CD4-positive, alpha-beta T cell (primary cell): ENCODE results near the gene TPMT. TPM values are rescaled to one million over a fixed set of nuclear protein-coding genes. Genes with fewer than 3 reads are reported as not detected.
"Not testable (repeated sequence)": the region's sequence is repeated elsewhere in the genome, so short reads cannot be mapped to it uniquely, and the experiment has no call there.

Experiments
- ATAC-seq: fragments of 200-7000 bp; cut with Tn5 transposase; one replicate; pipeline ENCODE4 v1.10.0; 2022; ENCODE audit warnings: mild to moderate bottlenecking; ENCODE audit not compliant: poor library complexity
- CTCF ChIA-PET: fragments of 350-600 bp; sonication (Branson Sonifier 250); formaldehyde crosslinking; loops from one replicate; lab custom pipeline; 2021; ENCODE audit warnings: antibody characterized with exemption, inconsistent platforms; lab: Charles Lee
- POLR2A ChIA-PET: fragments of 350-600 bp; sonication (Branson Sonifier 250); formaldehyde crosslinking; loops from one replicate; lab custom pipeline; 2021; ENCODE audit warnings: antibody characterized with exemption, inconsistent platforms; lab: Charles Lee
- DNase-seq, 14 experiments: peaks; one replicate each; pipeline ENCODE4 v3.0.0-alpha.2; 2013 to 2020; ENCODE audit warnings: mixed read lengths in 2 of 14
- H3K27ac ChIP-seq, 2 donors: one replicate each; pipeline versions ENCODE4 v1.5.1 to v1.7.0; 2013; ENCODE audit warnings: low read length in 2 of 2, low read depth in 1 of 2, mild to moderate bottlenecking in 1 of 2
- H3K27me3 ChIP-seq, 2 experiments: 1 replicate in 1 of 2; 2 replicates in 1 of 2; pipeline versions ENCODE4 v1.6.1 to v1.7.0; 2013; ENCODE audit warnings: low read length in 2 of 2, control low read depth in 1 of 2, mild to moderate bottlenecking in 1 of 2, moderate library complexity in 1 of 2; ENCODE audit not compliant: insufficient read depth in 2 of 2, control insufficient read depth in 1 of 2
- H3K36me3 ChIP-seq: one replicate; pipeline ENCODE4 v1.6.1; 2013; ENCODE audit warnings: low read length, control low read depth; ENCODE audit not compliant: insufficient read depth
- H3K4me1 ChIP-seq: one replicate; pipeline ENCODE4 v1.6.1; 2013; ENCODE audit warnings: low read length, control low read depth; ENCODE audit not compliant: insufficient read depth
- H3K4me3 ChIP-seq: one replicate; pipeline ENCODE4 v1.5.1; 2013; ENCODE audit warnings: mild to moderate bottlenecking, low read length, moderate library complexity
- H3K9me3 ChIP-seq, 2 experiments: 1 replicate in 1 of 2; 2 replicates in 1 of 2; pipeline versions ENCODE4 v1.6.1 to v1.7.0; 2013; ENCODE audit warnings: low read length in 2 of 2, mild to moderate bottlenecking in 2 of 2, control low read depth in 1 of 2, moderate library complexity in 1 of 2; ENCODE audit not compliant: control insufficient read depth in 1 of 2, insufficient read depth in 1 of 2
- H3K27ac Mint-ChIP-seq: one replicate; pipeline ENCODE4 v1.8.0; 2020; ENCODE audit warnings: mixed read lengths
- H3K27me3 Mint-ChIP-seq: one replicate; pipeline ENCODE4 v1.8.0; 2021; ENCODE audit warnings: mixed read lengths
- H3K36me3 Mint-ChIP-seq: one replicate; pipeline ENCODE4 v1.8.0; 2021; ENCODE audit warnings: low read depth, mixed read lengths
- H3K4me1 Mint-ChIP-seq: one replicate; pipeline ENCODE4 v1.8.0; 2021; ENCODE audit warnings: low read depth, mixed read lengths
- H3K4me3 Mint-ChIP-seq: one replicate; pipeline ENCODE4 v1.8.0; 2020; ENCODE audit warnings: mild to moderate bottlenecking, mixed read lengths
- H3K9me3 Mint-ChIP-seq: one replicate; pipeline ENCODE4 v1.8.0; 2020; ENCODE audit warnings: mixed read lengths
- CTCF ChIP-seq: fragments of 200-600 bp; IDR thresholded peaks from one replicate; pipeline ENCODE4 v1.8.0; 2022; ENCODE audit warnings: antibody characterized with exemption, mild to moderate bottlenecking
- intact Hi-C, 2 experiments: fragments of 100-400 bp; cut with DNase I in 1 of 2; cut with micrococcal nuclease in 1 of 2; formaldehyde crosslinking; loops; one replicate each; pipeline versions ENCODE4 v1.15.1 to v1.9.0; 2023 to 2025; cut with DNase I, micrococcal nuclease
- total RNA-seq, 174 experiments: library from RNA in 2 of 174; stranded (reverse) in 2 of 174; gene quantifications; one replicate each; pipeline ENCODE4 v1.2.3 and lab custom pipeline; 2021 to 2026

TPMT gene
- total RNA-seq, 2 experiments from 2014 or later, result 3.2 to 3.3 TPM

- Mint-ChIP-seq H3K27me3 (no peaks in the 10 kb centered on the region), H3K4me1 (peaks cover 32% of the 10 kb centered on the region), H3K9me3 (no peaks in the 10 kb centered on the region), H3K36me3 (peaks cover 17% of the 10 kb centered on the region), H3K27ac (peak within 1 kb of the TSS; percentile 95), H3K4me3 (peak within 1 kb of the TSS; percentile 98)
- CTCF ChIA-PET, result interaction anchor here (0.9 kb wide), 1 partner anchor 91 kb away, joined by 3 read pairs; no protein-coding TSS in a partner anchor
- ATAC-seq (peak; percentile 92), DNase-seq (peak; percentile 97 to 99 (median 98))
- Histone ChIP-seq H3K36me3 (peaks cover 4% of the 10 kb centered on the region), H3K4me3 (peak within 1 kb of the TSS; percentile 99), H3K27me3 (no peaks in the 10 kb centered on the region), H3K4me1 (peaks cover 18% of the 10 kb centered on the region), H3K9me3 (no peaks in the 10 kb centered on the region), H3K27ac (peak within 1 kb of the TSS; percentile 88 to 92)
- intact Hi-C loops, result loop anchor here (1.0 to 10.0 kb wide), 6 partner anchors 108 to 1391 kb away; partner anchors contain the start of genes ATXN1 (in 1 of the 2), DEK (in 1 of the 2), FAM8A1 (in 1 of the 2) and NUP153 (in 1 of the 2)
- no peak for TF ChIP-seq CTCF
- POLR2A ChIA-PET, result interaction anchor here (0.6 to 1.6 kb wide), 8 partner anchors 11 to 555 kb away, joined by 3 to 6 read pairs (median 4); partner anchors contain the start of genes DEK, FAM8A1 and NUP153
Measured at GRCh38 chr6:18155150-18155863, 430 bp upstream of the TPMT start, which contains the start of gene KDM1B. Gene KDM1B (plus strand): TSS chr6:18155422. CDS start chr6:18159896, 4,474 bp downstream.

GRCh38 chr6:18153311-18153703 is 1.6 kb downstream of the TPMT start:
- CTCF ChIA-PET, result no interaction called here
- Mint-ChIP-seq H3K4me3 (peak overlapping the region; percentile 51), H3K4me1 (peaks cover 32% of the 10 kb centered on the region), H3K27ac (peak overlapping the region; percentile 58), H3K27me3 (no peaks in the 10 kb centered on the region), H3K36me3 (peaks cover 20% of the 10 kb centered on the region), H3K9me3 (no peaks in the 10 kb centered on the region)
- POLR2A ChIA-PET, result no interaction called here
- H3K36me3 ChIP-seq, result peaks cover 6% of the 10 kb centered on the region
- no peak overlapping the region for H3K4me3 ChIP-seq
- no peak for ATAC-seq
- H3K27me3 ChIP-seq, result no peaks in the 10 kb centered on the region
- no peak for DNase-seq
- H3K27ac ChIP-seq, result no peak overlapping the region
- TF ChIP-seq CTCF, result no peak
- peaks cover 18% of the 10 kb centered on the region for H3K4me1 ChIP-seq
- intact Hi-C loops, result loop anchor here (5.0 to 10.0 kb wide), 4 partner anchors 234 to 1389 kb away; partner anchors contain the start of genes ATXN1 (in 1 of the 2) and RNF144B (in 1 of the 2)
- H3K9me3 ChIP-seq, result no peaks in the 10 kb centered on the region

- Mint-ChIP-seq H3K9me3 (no peaks in the 10 kb centered on the region), H3K4me1 (peaks cover 32% of the 10 kb centered on the region), H3K4me3 (no peak overlapping the region), H3K27ac (no peak overlapping the region), H3K27me3 (no peaks in the 10 kb centered on the region), H3K36me3 (peaks cover 34% of the 10 kb centered on the region)
- Histone ChIP-seq H3K9me3 (no peaks in the 10 kb centered on the region), H3K4me3 (no peak overlapping the region), H3K4me1 (peaks cover 18% of the 10 kb centered on the region), H3K27ac (no peak overlapping the region), H3K27me3 (no peaks in the 10 kb centered on the region), H3K36me3 (peaks cover 17% of the 10 kb centered on the region)
- no peak for TF ChIP-seq CTCF
- ChIA-PET CTCF (no interaction called here), POLR2A (no interaction called here)
- no peak for DNase-seq
- intact Hi-C loops, result loop anchor here (5.0 to 10.0 kb wide), 4 partner anchors 236 to 1387 kb away; partner anchors contain the start of genes ATXN1 (in 1 of the 2) and RNF144B (in 1 of the 2)
- ATAC-seq, result no peak
Measured at GRCh38 chr6:18151801-18152200, 3.1 kb downstream of the TPMT start.

- Histone ChIP-seq H3K36me3 (peaks cover 20% of the 10 kb centered on the region), H3K4me1 (peaks cover 15% of the 10 kb centered on the region)
- POLR2A ChIA-PET, H3K27me3 ChIP-seq, H3K27ac Mint-ChIP-seq, H3K27ac ChIP-seq, H3K9me3 Mint-ChIP-seq, H3K4me3 Mint-ChIP-seq, DNase-seq, H3K27me3 Mint-ChIP-seq, CTCF ChIA-PET, ATAC-seq, H3K4me3 ChIP-seq, H3K9me3 ChIP-seq: not testable (repeated sequence)
- intact Hi-C loops, result loop anchor here (5.0 to 10.0 kb wide), 4 partner anchors 236 to 1387 kb away; partner anchors contain the start of genes ATXN1 (in 1 of the 2) and RNF144B (in 1 of the 2)
- peaks cover 36% of the 10 kb centered on the region for H3K36me3 Mint-ChIP-seq
- H3K4me1 Mint-ChIP-seq, result peaks cover 31% of the 10 kb centered on the region
Measured at GRCh38 chr6:18151391-18151790, 3.5 kb downstream of the TPMT start.
